HG03280 (cell line): ENCODE results near the gene PROM2.

Source experiments
- ATAC-seq: cut with Tn5 transposase; IDR thresholded peaks from one replicate; pipeline ENCODE4 v1.9.1; 2021; ENCODE audit warnings: mild to moderate bottlenecking, moderate library complexity; ENCODE audit not compliant: unreplicated experiment

The PROM2 gene

GRCh38 chr2:95336406-95336805 lies 62.2 kb downstream of the PROM2 start:
- ATAC-seq: no peak

GRCh38 chr2:95337829-95338228 lies 63.6 kb downstream of the PROM2 start:
- ATAC-seq: no peak
